ENCODE results near the gene OTOP3.

- TF ChIP-seq, protein P1, sequence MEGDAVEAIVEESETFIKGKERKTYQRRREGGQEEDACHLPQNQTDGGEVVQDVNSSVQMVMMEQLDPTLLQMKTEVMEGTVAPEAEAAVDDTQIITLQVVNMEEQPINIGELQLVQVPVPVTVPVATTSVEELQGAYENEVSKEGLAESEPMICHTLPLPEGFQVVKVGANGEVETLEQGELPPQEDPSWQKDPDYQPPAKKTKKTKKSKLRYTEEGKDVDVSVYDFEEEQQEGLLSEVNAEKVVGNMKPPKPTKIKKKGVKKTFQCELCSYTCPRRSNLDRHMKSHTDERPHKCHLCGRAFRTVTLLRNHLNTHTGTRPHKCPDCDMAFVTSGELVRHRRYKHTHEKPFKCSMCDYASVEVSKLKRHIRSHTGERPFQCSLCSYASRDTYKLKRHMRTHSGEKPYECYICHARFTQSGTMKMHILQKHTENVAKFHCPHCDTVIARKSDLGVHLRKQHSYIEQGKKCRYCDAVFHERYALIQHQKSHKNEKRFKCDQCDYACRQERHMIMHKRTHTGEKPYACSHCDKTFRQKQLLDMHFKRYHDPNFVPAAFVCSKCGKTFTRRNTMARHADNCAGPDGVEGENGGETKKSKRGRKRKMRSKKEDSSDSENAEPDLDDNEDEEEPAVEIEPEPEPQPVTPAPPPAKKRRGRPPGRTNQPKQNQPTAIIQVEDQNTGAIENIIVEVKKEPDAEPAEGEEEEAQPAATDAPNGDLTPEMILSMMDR (IDR thresholded peaks at IDR 0.05), result no peak
- no peak for TF ChIP-seq EP300 (IDR thresholded peaks at IDR 0.05)
- no peak for TF ChIP-seq POLR2AphosphoS5 (IDR thresholded peaks at IDR 0.05)
- no peak for TF ChIP-seq POLR2A (IDR thresholded peaks at IDR 0.05)
Measured at GRCh38 chr17:74892013-74892841, 43.5 kb upstream of the OTOP3 start.
